ENCODE measurements around the gene EIF4G2.

The EIF4G2 gene

GRCh38 chr11:10774811-10775210, 33.9 kb downstream of the EIF4G2 start:
- DNase-seq (ENCODE audit: low read depth), result peak; percentile 2
- no peak overlapping the region for H3K4me3 ChIP-seq (ENCODE audit: low read length)
- TF ChIP-seq CTCF (conservative IDR thresholded peaks at IDR 0.05; ENCODE audit: low read length), result no peak

- no peak overlapping the region for H3K4me3 ChIP-seq (ENCODE audit: low read length)
- no peak for DNase-seq (ENCODE audit: low read depth)
- TF ChIP-seq CTCF (conservative IDR thresholded peaks at IDR 0.05; ENCODE audit: low read length), result no peak
Observed at GRCh38 chr11:10771457-10771856, 37.3 kb downstream of the EIF4G2 start.

- H3K4me3 ChIP-seq (ENCODE audit: low read length), result no peak overlapping the region
- DNase-seq (ENCODE audit: low read depth), result peak; percentile 46
- peak; percentile 85 for TF ChIP-seq CTCF (conservative IDR thresholded peaks at IDR 0.05; ENCODE audit: low read length)
Observed at GRCh38 chr11:10770626-10771254, 38.0 kb downstream of the EIF4G2 start.

GRCh38 chr11:10764412-10764811, 44.3 kb downstream of the EIF4G2 start:
- no peak for DNase-seq (ENCODE audit: low read depth)

GRCh38 chr11:10763766-10764165, 45.0 kb downstream of the EIF4G2 start:
- no peak overlapping the region for H3K4me3 ChIP-seq (ENCODE audit: low read length)
- no peak for DNase-seq (ENCODE audit: low read depth)
- no peak for TF ChIP-seq CTCF (conservative IDR thresholded peaks at IDR 0.05; ENCODE audit: low read length)

More at GRCh38 chr11:10764412-10764811, 44.3 kb downstream of the EIF4G2 start:
- no peak overlapping the region for H3K4me3 ChIP-seq (ENCODE audit: low read length)
- no peak for TF ChIP-seq CTCF (conservative IDR thresholded peaks at IDR 0.05; ENCODE audit: low read length)

GRCh38 chr11:10762913-10763421, 45.8 kb downstream of the EIF4G2 start:
- DNase-seq (ENCODE audit: low read depth), result no peak
- no peak for TF ChIP-seq CTCF (conservative IDR thresholded peaks at IDR 0.05; ENCODE audit: low read length)
- H3K4me3 ChIP-seq (ENCODE audit: low read length), result no peak overlapping the region

- TF ChIP-seq CTCF (conservative IDR thresholded peaks at IDR 0.05; ENCODE audit: low read length), result no peak
- no peak for DNase-seq (ENCODE audit: low read depth)
- H3K4me3 ChIP-seq (ENCODE audit: low read length), result no peak overlapping the region
Observed at GRCh38 chr11:10762185-10762584, 46.5 kb downstream of the EIF4G2 start.

Data from AG10803 (cell line).